H1 (cell line): ENCODE data around the gene ABCB11.

Source experiments
- CTCF ChIP-seq, 3 experiments: IDR thresholded peaks; 1 replicate in 2 of 3; 2 replicates in 1 of 3; pipeline versions ENCODE4 v1.5.1 to v1.6.1; 2011; ENCODE audit warnings: low read length in 3 of 3, mild to moderate bottlenecking in 3 of 3, inconsistent platforms in 2 of 3, low read depth in 1 of 3, moderate library complexity in 1 of 3; ENCODE audit not compliant: insufficient read depth in 1 of 3; ENCODE audit errors: control extremely low read depth in 1 of 3
- EZH2 ChIP-seq: fragments of 200-600 bp; sonication (generic); IDR thresholded peaks from 2 replicates; pipeline ENCODE4 v1.7.1; 2012; ENCODE audit warnings: low read depth, mild to moderate bottlenecking, moderate library complexity, low read length, inconsistent platforms; ENCODE audit not compliant: severe bottlenecking
- NANOG ChIP-seq: IDR thresholded peaks from 2 replicates; pipeline ENCODE4 v1.6.1; 2011; ENCODE audit warnings: low read length, low read depth, mild to moderate bottlenecking, inconsistent platforms; ENCODE audit not compliant: insufficient read depth, poor library complexity, severe bottlenecking
- POU5F1 ChIP-seq: IDR thresholded peaks from 2 replicates; pipeline ENCODE4 v1.6.1; 2011; ENCODE audit warnings: low read depth, mild to moderate bottlenecking, low read length, moderate library complexity
- RAD21 ChIP-seq, 2 experiments: IDR thresholded peaks in 1 of 2; conservative IDR thresholded peaks in 1 of 2; 2 replicates each; pipeline ENCODE4 v1.6.1; 2011; ENCODE audit warnings: low read depth in 2 of 2, low read length in 2 of 2, improper control_type of control experiment in 1 of 2, inconsistent platforms in 1 of 2, mild to moderate bottlenecking in 1 of 2, moderate library complexity in 1 of 2
- SIN3A ChIP-seq, 2 experiments: IDR thresholded peaks in 1 of 2; conservative IDR thresholded peaks in 1 of 2; 2 replicates each; pipeline ENCODE4 v1.6.1; 2011 to 2012; ENCODE audit warnings: low read length in 2 of 2, improper control_type of control experiment in 1 of 2, low read depth in 1 of 2, mild to moderate bottlenecking in 1 of 2
- SP1 ChIP-seq: IDR thresholded peaks from 2 replicates; pipeline ENCODE4 v1.6.1; 2011; ENCODE audit warnings: low read depth, low read length
- SUZ12 ChIP-seq: fragments of 200-600 bp; sonication (generic); IDR thresholded peaks from 2 replicates; pipeline ENCODE4 v1.6.1; 2012; ENCODE audit warnings: mild to moderate bottlenecking, inconsistent platforms, low read length, moderate library complexity, mixed read lengths
- TAF1 ChIP-seq: IDR thresholded peaks from 2 replicates; pipeline ENCODE4 v1.6.1; 2011; ENCODE audit warnings: mild to moderate bottlenecking, low read depth, low read length

- TF ChIP-seq SIN3A (conservative IDR thresholded peaks at IDR 0.05 in 1 of 2, IDR thresholded peaks at IDR 0.05 in 1 of 2; ENCODE audit: low read depth in 1 of 2, low read length in 2 of 2), result no peak
- no peak for TF ChIP-seq NANOG
- no peak for TF ChIP-seq POU5F1
- no peak for TF ChIP-seq TAF1
- TF ChIP-seq SP1, result no peak
- TF ChIP-seq CTCF (IDR thresholded peaks at IDR 0.05; ENCODE audit: control extremely low read depth in 1 of 3, insufficient read depth in 1 of 3, low read depth in 1 of 3, low read length in 3 of 3), result no peak
- TF ChIP-seq RAD21 (IDR thresholded peaks at IDR 0.05 in 1 of 2, conservative IDR thresholded peaks at IDR 0.05 in 1 of 2; ENCODE audit: low read depth in 2 of 2, low read length in 2 of 2), result no peak
- TF ChIP-seq EZH2, result no peak
- no peak for TF ChIP-seq SUZ12
Observed at GRCh38 chr2:169050476-169051240, 19.5 kb upstream of the ABCB11 start.
